Trophoblast cell (in vitro differentiated cells and primary cell): ENCODE results near the gene NUCB2.

Experiments used
- DNase-seq, 2 donors: peaks; one replicate each; pipeline ENCODE4 v3.0.0-alpha.2; 2016
- H2AFZ ChIP-seq: 2 replicates; pipeline ENCODE4 v1.6.1; 2013; ENCODE audit warnings: low read length, moderate library complexity, mild to moderate bottlenecking; ENCODE audit not compliant: insufficient read depth, poor library complexity
- H2AK5ac ChIP-seq: 2 replicates; pipeline ENCODE4 v1.6.1; 2013; ENCODE audit warnings: mild to moderate bottlenecking, low read length
- H2BK120ac ChIP-seq: 2 replicates; pipeline ENCODE4 v1.6.1; 2013; ENCODE audit warnings: low read length, mild to moderate bottlenecking, moderate library complexity; ENCODE audit not compliant: insufficient read depth, poor library complexity
- H2BK12ac ChIP-seq: 2 replicates; pipeline ENCODE4 v1.6.1; 2013; ENCODE audit warnings: mild to moderate bottlenecking, low read length, moderate library complexity
- H2BK5ac ChIP-seq: 2 replicates; pipeline ENCODE4 v1.6.1; 2013; ENCODE audit warnings: low read length, low read depth, moderate library complexity, mild to moderate bottlenecking; ENCODE audit not compliant: poor library complexity
- H3K14ac ChIP-seq: 2 replicates; pipeline ENCODE4 v1.6.1; 2013; ENCODE audit warnings: mild to moderate bottlenecking, low read length
- H3K18ac ChIP-seq: 2 replicates; pipeline ENCODE4 v1.6.1; 2013; ENCODE audit warnings: mild to moderate bottlenecking, low read length
- H3K23ac ChIP-seq: 2 replicates; pipeline ENCODE4 v1.6.1; 2013; ENCODE audit warnings: low read length
- H3K27ac ChIP-seq: 2 replicates; pipeline ENCODE4 v1.5.1; 2013; ENCODE audit warnings: low read depth, mild to moderate bottlenecking, inconsistent platforms, low read length, moderate library complexity
- H3K27me3 ChIP-seq: 2 replicates; pipeline ENCODE4 v1.6.1; 2013; ENCODE audit warnings: inconsistent platforms, mild to moderate bottlenecking, low read length, moderate library complexity; ENCODE audit not compliant: insufficient read depth
- H3K36me3 ChIP-seq, 2 experiments: 1 replicate in 1 of 2; 2 replicates in 1 of 2; pipeline ENCODE4 v1.6.1; 2013; ENCODE audit warnings: low read length in 2 of 2, mild to moderate bottlenecking in 2 of 2, moderate library complexity in 1 of 2; ENCODE audit not compliant: insufficient read depth in 2 of 2, control insufficient read depth in 1 of 2
- H3K4ac ChIP-seq: 2 replicates; pipeline ENCODE4 v1.6.1; 2013; ENCODE audit warnings: low read depth, mild to moderate bottlenecking, low read length, moderate library complexity
- H3K4me1 ChIP-seq, 2 experiments: 1 replicate in 1 of 2; 2 replicates in 1 of 2; pipeline ENCODE4 v1.6.1; 2013; ENCODE audit warnings: low read length in 2 of 2, mild to moderate bottlenecking in 2 of 2, moderate library complexity in 1 of 2; ENCODE audit not compliant: insufficient read depth in 2 of 2, control insufficient read depth in 1 of 2
- H3K4me2 ChIP-seq: 2 replicates; pipeline ENCODE4 v1.6.1; 2013; ENCODE audit warnings: inconsistent platforms, mild to moderate bottlenecking, low read length, moderate library complexity
- H3K4me3 ChIP-seq: 2 replicates; pipeline ENCODE4 v1.5.1; 2013; ENCODE audit warnings: mild to moderate bottlenecking, low read depth, low read length, inconsistent platforms
- H3K79me1 ChIP-seq: one replicate; pipeline ENCODE4 v1.6.1; 2013; ENCODE audit warnings: low read length
- H3K79me2 ChIP-seq: 2 replicates; pipeline ENCODE4 v1.6.1; 2013; ENCODE audit warnings: low read length, mild to moderate bottlenecking; ENCODE audit not compliant: control insufficient read depth, insufficient read depth, poor library complexity
- H3K9ac ChIP-seq: 2 replicates; pipeline ENCODE4 v1.6.1; 2013; ENCODE audit warnings: mild to moderate bottlenecking, low read length
- H3K9me3 ChIP-seq: 2 replicates; pipeline ENCODE4 v1.6.1; 2013; ENCODE audit warnings: low read depth, mild to moderate bottlenecking, control low read depth, inconsistent platforms, low read length; ENCODE audit not compliant: insufficient read depth
- H4K12ac ChIP-seq: 2 replicates; pipeline ENCODE4 v1.6.1; 2013; ENCODE audit warnings: low read depth, mild to moderate bottlenecking, low read length, moderate library complexity
- H4K8ac ChIP-seq: 2 replicates; pipeline ENCODE4 v1.6.1; 2013; ENCODE audit warnings: low read depth, mild to moderate bottlenecking, low read length, moderate library complexity
- H4K91ac ChIP-seq: one replicate; pipeline ENCODE4 v1.6.1; 2013; ENCODE audit warnings: low read depth, mild to moderate bottlenecking, low read length, moderate library complexity
- WGBS: extraction: QIAGEN DNeasy Blood & Tissue Kit; methylation state at CpG from one replicate; pipeline ENCODE4 v1.1.7; 2013; ENCODE audit warnings: missing lambda C conversion rate; ENCODE audit not compliant: insufficient read length, insufficient coverage; ENCODE audit errors: extremely low coverage; 5-methylcytosine and 5-hydroxymethylcytosine counted together

NUCB2 gene

DNA sequence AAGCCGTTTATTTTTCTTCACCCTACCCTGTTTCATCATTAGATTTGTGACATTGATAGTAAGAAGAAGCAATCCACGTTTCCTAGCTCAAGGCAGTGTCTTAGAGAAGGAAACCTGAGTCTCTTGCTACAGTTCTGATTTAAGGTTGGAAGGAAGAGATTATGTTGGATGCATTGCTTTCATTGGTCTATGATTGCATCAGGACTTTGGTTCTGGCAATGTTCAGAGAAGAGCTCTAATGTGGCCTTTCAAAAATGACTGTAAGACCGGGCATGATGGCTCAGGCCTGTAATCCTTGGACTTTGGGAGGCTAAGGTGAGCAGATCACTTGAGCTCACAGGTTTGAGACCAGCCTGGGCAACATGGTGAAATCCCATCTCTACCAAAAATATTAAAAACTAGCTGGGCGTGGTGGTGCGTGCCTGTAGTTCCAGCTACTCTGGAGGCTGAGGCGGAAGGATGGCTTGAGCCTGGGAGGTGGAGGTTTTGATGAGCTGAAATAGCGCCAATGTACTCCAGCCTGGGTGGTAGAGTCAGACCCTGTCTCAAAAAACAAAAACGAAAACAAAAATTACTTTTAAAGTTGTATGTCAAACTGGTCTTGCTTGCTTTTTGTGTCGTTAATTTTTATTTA is 4.1 kb downstream of the NUCB2 start:
- H3K79me2 ChIP-seq = peaks cover 8% of the 10 kb centered on the region
- no peaks in the 10 kb centered on the region for H3K27me3 ChIP-seq
- H3K9me3 ChIP-seq = no peaks in the 10 kb centered on the region
- no peak overlapping the region for H2BK5ac ChIP-seq
- no peak overlapping the region for H3K27ac ChIP-seq
- no peak overlapping the region for H3K4me3 ChIP-seq
- no peak overlapping the region for H2AK5ac ChIP-seq
- peaks cover 2% of the 10 kb centered on the region in 2 experiments for H3K4me1 ChIP-seq
- DNase-seq = no peak
- no peak overlapping the region for H3K18ac ChIP-seq
- H4K12ac ChIP-seq = no peak overlapping the region
- no peak overlapping the region for H3K9ac ChIP-seq
- H3K14ac ChIP-seq = no peak overlapping the region
- H4K8ac ChIP-seq = no peak overlapping the region
- no peak overlapping the region for H2BK120ac ChIP-seq
- H4K91ac ChIP-seq = no peak overlapping the region
- no peak overlapping the region for H2AFZ ChIP-seq
- peaks cover 1 to 3% of the 10 kb centered on the region in 2 experiments for H3K36me3 ChIP-seq
- no peak overlapping the region for H3K4ac ChIP-seq
- H3K4me2 ChIP-seq = no peak overlapping the region
- no CpG with 5 or more reads among the region's 9 CpGs for WGBS
- H2BK12ac ChIP-seq = no peak overlapping the region
- H3K79me1 ChIP-seq = peaks cover 11% of the 10 kb centered on the region
- no peak overlapping the region for H3K23ac ChIP-seq

DNA sequence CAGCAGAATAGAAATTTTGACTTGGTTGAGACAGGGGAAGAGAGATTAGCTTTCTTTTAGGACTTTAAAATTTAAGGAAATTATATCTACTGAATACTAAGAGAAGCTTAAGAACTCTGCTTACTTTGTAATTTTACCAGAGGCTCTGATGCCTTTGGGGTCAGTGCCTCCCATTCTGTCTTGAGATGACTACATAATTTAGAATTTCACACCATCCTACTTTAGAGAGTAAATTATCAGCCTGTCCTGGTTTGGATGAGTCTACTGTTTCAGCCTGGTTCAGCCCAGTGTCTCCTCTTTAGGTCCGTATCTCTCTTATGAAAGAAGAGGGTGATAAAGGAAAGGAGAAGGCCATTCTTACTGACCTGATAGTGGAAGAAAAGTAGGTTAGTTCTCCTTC is 9.8 kb downstream of the NUCB2 start:
- H3K27me3 ChIP-seq = no peaks in the 10 kb centered on the region
- H4K12ac ChIP-seq = no peak overlapping the region
- H3K36me3 ChIP-seq = peaks cover 3 to 7% of the 10 kb centered on the region in 2 experiments
- no peak overlapping the region for H3K4ac ChIP-seq
- no CpG with 5 or more reads among the region's 1 CpG for WGBS
- no peaks in the 10 kb centered on the region for H3K9me3 ChIP-seq
- no peak overlapping the region for H3K27ac ChIP-seq
- no peak overlapping the region for H3K23ac ChIP-seq
- H3K79me1 ChIP-seq = no peaks in the 10 kb centered on the region
- no peak for DNase-seq
- H3K18ac ChIP-seq = no peak overlapping the region
- no peak overlapping the region for H2AK5ac ChIP-seq
- H3K9ac ChIP-seq = no peak overlapping the region
- no peak overlapping the region for H4K8ac ChIP-seq
- H3K79me2 ChIP-seq = no peaks in the 10 kb centered on the region
- H3K4me2 ChIP-seq = no peak overlapping the region
- no peak overlapping the region for H2BK12ac ChIP-seq
- no peak overlapping the region for H2BK120ac ChIP-seq
- no peak overlapping the region for H3K14ac ChIP-seq
- H3K4me3 ChIP-seq = no peak overlapping the region
- no peak overlapping the region for H4K91ac ChIP-seq
- H2AFZ ChIP-seq = no peak overlapping the region
- H2BK5ac ChIP-seq = no peak overlapping the region
- H3K4me1 ChIP-seq = no peaks in the 10 kb centered on the region

DNA sequence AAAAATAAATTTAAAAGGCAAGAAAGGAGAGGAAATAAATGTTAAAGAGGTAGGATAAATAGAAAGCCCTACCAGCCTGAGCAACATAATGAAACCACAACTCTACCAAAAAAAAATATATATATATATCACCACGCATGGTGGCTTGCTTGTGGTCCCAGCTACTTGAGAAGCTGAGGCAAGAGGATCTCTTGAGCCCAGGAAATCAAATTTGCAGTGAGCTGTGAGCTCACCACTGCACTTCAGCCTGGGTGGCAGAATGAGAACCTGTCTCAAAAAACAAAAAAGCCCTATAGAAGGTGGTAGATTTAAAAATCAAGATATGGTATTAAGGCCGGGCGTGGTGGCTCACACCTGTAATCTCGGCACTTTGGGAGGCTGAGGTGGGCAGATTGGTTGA is 10.5 kb downstream of the NUCB2 start:
- Histone ChIP-seq H4K12ac (no peak overlapping the region), H3K14ac (no peak overlapping the region), H4K8ac (no peak overlapping the region), H3K79me2 (no peaks in the 10 kb centered on the region), H3K4me1 (no peaks in the 10 kb centered on the region), H3K27me3 (no peaks in the 10 kb centered on the region), H3K9ac (no peak overlapping the region), H3K4me2 (no peak overlapping the region), H3K9me3 (no peaks in the 10 kb centered on the region), H3K23ac (no peak overlapping the region), H2BK12ac (no peak overlapping the region), H2BK5ac (no peak overlapping the region), H3K4ac (no peak overlapping the region), H2AK5ac (no peak overlapping the region), H3K4me3 (no peak overlapping the region), H2BK120ac (no peak overlapping the region), H3K36me3 (peaks cover 3 to 7% of the 10 kb centered on the region in 2 experiments), H2AFZ (no peak overlapping the region), H3K18ac (no peak overlapping the region), H3K79me1 (no peaks in the 10 kb centered on the region), H4K91ac (no peak overlapping the region), H3K27ac (no peak overlapping the region)
- no CpG with 5 or more reads among the region's 4 CpGs for WGBS
- DNase-seq = no peak

DNA sequence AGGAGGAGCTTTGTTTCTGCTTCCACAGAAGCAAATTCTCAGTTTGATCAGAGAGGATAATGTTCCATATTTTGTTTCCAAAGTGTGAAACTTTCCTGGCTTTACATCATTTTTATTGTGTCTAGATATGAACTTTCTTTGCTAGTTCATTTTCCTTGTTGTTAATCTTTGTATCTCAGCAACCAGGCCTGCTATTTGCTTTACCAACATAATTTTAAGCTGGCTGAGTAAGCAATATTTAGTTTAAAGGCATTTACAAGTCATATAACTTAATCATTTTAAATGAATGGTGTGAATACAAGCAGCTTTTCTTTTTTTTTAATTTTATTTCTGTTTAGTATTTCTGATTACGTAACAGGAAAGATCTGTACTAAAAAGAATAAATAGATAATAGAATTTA is 15.2 kb downstream of the NUCB2 start:
- WGBS = no CpG with 5 or more reads among the region's 1 CpG
- Histone ChIP-seq H3K14ac (no peak overlapping the region), H2AFZ (no peak overlapping the region), H3K4ac (no peak overlapping the region), H4K8ac (no peak overlapping the region), H3K23ac (no peak overlapping the region), H3K36me3 (peaks cover 0 to 2% of the 10 kb centered on the region in 2 experiments), H4K91ac (no peak overlapping the region), H3K4me2 (no peak overlapping the region), H3K18ac (no peak overlapping the region), H2BK5ac (no peak overlapping the region), H2BK120ac (no peak overlapping the region), H3K79me2 (no peaks in the 10 kb centered on the region), H3K27me3 (no peaks in the 10 kb centered on the region), H3K79me1 (no peaks in the 10 kb centered on the region), H3K9me3 (no peaks in the 10 kb centered on the region), H3K4me3 (no peak overlapping the region), H3K27ac (no peak overlapping the region), H3K4me1 (no peaks in the 10 kb centered on the region), H4K12ac (no peak overlapping the region), H2BK12ac (no peak overlapping the region), H2AK5ac (no peak overlapping the region), H3K9ac (no peak overlapping the region)
- DNase-seq = no peak
